Measurements from ENCODE around the gene TMEM43. TPM values are rescaled to one million over a fixed set of nuclear protein-coding genes. Genes with fewer than 3 reads are reported as not detected.

Gene TMEM43
- total RNA-seq, 6 experiments from 2014 or later = 9.3 to 16.8 (median 14.6) TPM

GRCh38 chr3:14178247-14179113 lies 53.6 kb downstream of the TMEM43 start, which contains the start of the genes LSM3 and XPC:
TSS of gene LSM3 (plus strand) at chr3:14178817. CDS start at chr3:14178861, 44 bp downstream.
TSS of gene XPC (minus strand) at chr3:14178601. CDS start at chr3:14178568, 33 bp downstream.
- H3K9me3 ChIP-seq = no peaks in the 10 kb centered on the region
- WGBS (ENCODE audit: insufficient coverage, low coverage, low lambda C conversion rate, missing lambda C conversion rate) = under 1% methylated on average over 41 of the region's 78 CpGs
- intact Hi-C loops (cut with DNase I) = loop anchor here in 1 of 2 donors (10.0 kb wide), 1 partner anchor 284 kb away; no protein-coding TSS in a partner anchor
- H3K4me3 ChIP-seq = peak within 1 kb of the TSS; percentile 74 to 89 (median 84)
- TF ChIP-seq CTCF (IDR thresholded peaks at IDR 0.05) (no peak), POLR2A (IDR thresholded peaks at IDR 0.05) (peak; percentile 97)
- peak; percentile 97 to 99 (median 98) for DNase-seq
- peak; percentile 99 to 100 (median 99) for ATAC-seq
- peak within 1 kb of the TSS; percentile 86 to 93 (median 88) for H3K27ac ChIP-seq
- peaks cover 0 to 37% (median 7%) of the 10 kb centered on the region in 4 donors for H3K4me1 ChIP-seq
- H3K27me3 ChIP-seq = no peaks in the 10 kb centered on the region
- H3K36me3 ChIP-seq = peaks cover 0 to 11% (median 4%) of the 10 kb centered on the region in 4 donors

GRCh38 chr3:14179114-14179465 lies 54.2 kb downstream of the TMEM43 start:
- peak overlapping the region; percentile 25 to 93 (median 55) for H3K27ac ChIP-seq
- intact Hi-C loops (cut with DNase I) = loop anchor here in 1 of 2 donors (10.0 kb wide), 1 partner anchor 284 kb away; no protein-coding TSS in a partner anchor

GRCh38 chr3:14179795-14180194 lies 54.9 kb downstream of the TMEM43 start:
- TF ChIP-seq POLR2A (IDR thresholded peaks at IDR 0.05) (no peak), CTCF (IDR thresholded peaks at IDR 0.05) (no peak)
- 87% methylated on average over 1 of the region's 1 CpG for WGBS (ENCODE audit: insufficient coverage, low coverage, low lambda C conversion rate, missing lambda C conversion rate)
- no peak overlapping the region for H3K4me3 ChIP-seq
- H3K4me1 ChIP-seq = peaks cover 0 to 38% (median 7%) of the 10 kb centered on the region in 4 donors
- intact Hi-C loops (cut with DNase I) = loop anchor here in 1 of 2 donors (10.0 kb wide), 1 partner anchor 285 kb away; no protein-coding TSS in a partner anchor
- ATAC-seq (no peak), DNase-seq (no peak)
- no peak overlapping the region for H3K27ac ChIP-seq
- no peaks in the 10 kb centered on the region for H3K9me3 ChIP-seq
- no peaks in the 10 kb centered on the region for H3K27me3 ChIP-seq
- H3K36me3 ChIP-seq = peaks cover 0 to 21% (median 7%) of the 10 kb centered on the region in 4 donors

More at GRCh38 chr3:14179114-14179465, 54.2 kb downstream of the TMEM43 start:
- no peaks in the 10 kb centered on the region for H3K9me3 ChIP-seq
- WGBS (ENCODE audit: insufficient coverage, low coverage, low lambda C conversion rate, missing lambda C conversion rate) = 2% methylated on average over 3 of the region's 3 CpGs
- DNase-seq = no peak
- peaks cover 0 to 38% (median 7%) of the 10 kb centered on the region in 4 donors for H3K4me1 ChIP-seq
- peak overlapping the region; percentile 74 to 89 (median 84) for H3K4me3 ChIP-seq
- no peaks in the 10 kb centered on the region for H3K27me3 ChIP-seq
- TF ChIP-seq POLR2A (IDR thresholded peaks at IDR 0.05) (no peak), CTCF (IDR thresholded peaks at IDR 0.05) (no peak)
- peaks cover 0 to 17% (median 6%) of the 10 kb centered on the region in 4 donors for H3K36me3 ChIP-seq
- no peak for ATAC-seq

- ATAC-seq (no peak), DNase-seq (no peak)
- Histone ChIP-seq H3K4me1 (peaks cover 0 to 35% (median 3%) of the 10 kb centered on the region in 4 donors), H3K9me3 (no peaks in the 10 kb centered on the region), H3K36me3 (peaks cover 0 to 34% (median 7%) of the 10 kb centered on the region in 4 donors), H3K27me3 (no peaks in the 10 kb centered on the region), H3K4me3 (no peak overlapping the region), H3K27ac (no peak overlapping the region)
- intact Hi-C loops (cut with DNase I) = no loop called here
- WGBS (ENCODE audit: insufficient coverage, low coverage, low lambda C conversion rate, missing lambda C conversion rate) = 95% methylated on average over 3 of the region's 3 CpGs
- TF ChIP-seq CTCF (IDR thresholded peaks at IDR 0.05) (no peak), POLR2A (IDR thresholded peaks at IDR 0.05) (no peak)
Observed at GRCh38 chr3:14181253-14181652, 56.4 kb downstream of the TMEM43 start.
